RKO (cell line): ENCODE results near the gene DPF3.

Experiments used
- DNase-seq: peaks from one replicate; pipeline ENCODE4 v3.0.0-alpha.2; 2016; ENCODE audit warnings: low spot score

Gene DPF3

GRCh38 chr14:72893636-72894322 lies at the start of gene DPF3:
TSS of gene DPF3 (minus strand) at chr14:72894101. CDS start at chr14:72894088, 13 bp downstream.
- peak; percentile 97 for DNase-seq

GRCh38 chr14:72942934-72943333 lies 49.0 kb upstream of the DPF3 start:
- DNase-seq, result no peak

GRCh38 chr14:72941286-72941985 lies 47.5 kb upstream of the DPF3 start:
- DNase-seq, result no peak

GRCh38 chr14:72939630-72940029 lies 45.7 kb upstream of the DPF3 start:
- no peak for DNase-seq

GRCh38 chr14:72932893-72933292 lies 39.0 kb upstream of the DPF3 start:
- DNase-seq, result no peak

DNA sequence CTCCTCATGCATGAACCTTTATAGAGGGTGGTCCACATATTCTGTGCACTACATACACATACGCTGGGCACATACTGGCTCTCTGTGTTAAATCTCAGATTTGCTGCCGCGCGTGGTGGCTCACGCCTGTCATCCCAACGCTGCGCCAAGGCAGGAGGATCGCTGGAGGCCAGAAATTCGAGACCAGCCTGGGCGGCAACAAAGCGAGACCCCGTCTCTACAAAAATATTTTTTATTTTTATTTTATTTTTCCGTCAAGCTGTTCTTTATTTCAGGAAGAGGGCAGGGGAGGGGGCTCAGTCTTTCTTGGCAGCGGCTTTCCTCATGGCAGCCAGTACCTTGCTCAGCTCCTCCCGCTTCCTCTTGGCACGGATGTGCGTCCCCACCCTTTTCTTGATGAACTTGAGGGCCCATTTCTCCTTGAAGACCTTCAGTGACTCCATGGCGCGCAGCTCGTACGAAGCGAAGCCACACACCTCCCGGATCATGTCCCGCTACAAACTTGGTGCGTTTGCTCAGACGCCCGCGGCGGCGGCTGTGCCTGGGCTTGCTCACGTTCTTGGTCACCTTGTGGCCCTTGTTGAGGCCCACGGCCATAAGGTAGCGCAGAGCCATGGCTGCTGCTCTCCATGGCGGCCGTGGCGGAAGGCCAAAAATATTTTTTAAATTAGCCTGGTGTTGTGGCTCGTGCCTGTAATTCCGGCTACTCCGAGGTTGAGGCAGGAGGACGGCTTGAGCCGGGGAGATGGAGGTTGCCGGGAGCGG lies 35.6 kb upstream of the DPF3 start:
- no peak for DNase-seq

DNA sequence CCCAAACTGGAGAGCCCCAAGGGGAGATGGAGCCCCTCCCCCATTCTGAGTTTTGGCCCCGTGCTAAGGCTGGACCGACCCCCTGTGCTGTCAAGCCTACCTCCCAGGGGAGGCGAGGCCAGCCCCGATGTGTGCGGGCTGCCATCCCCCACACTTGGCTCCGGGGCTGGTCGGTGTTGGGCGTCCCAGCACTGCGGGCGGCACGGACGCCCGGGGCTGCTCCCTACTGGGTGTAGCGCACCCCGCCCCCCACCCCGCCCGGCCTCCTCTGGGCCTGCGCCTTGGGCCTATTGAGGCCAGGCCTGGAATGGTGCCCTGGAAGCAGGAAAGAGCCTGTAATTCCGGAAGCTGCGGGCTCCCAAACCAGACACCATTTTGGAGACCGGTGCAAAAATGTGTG lies 35.0 kb upstream of the DPF3 start:
- no peak for DNase-seq

- peak; percentile 98 for DNase-seq
Measured at GRCh38 chr14:72926292-72927028, 32.6 kb upstream of the DPF3 start, which contains the start of gene DCAF4. TSS of gene DCAF4 (plus strand) at chr14:72926464. CDS start at chr14:72937979, 11,515 bp downstream.

- no peak for DNase-seq
Measured at GRCh38 chr14:72925815-72926291, 32.0 kb upstream of the DPF3 start.

- DNase-seq, result no peak
Measured at GRCh38 chr14:72925171-72925759, 31.4 kb upstream of the DPF3 start.

GRCh38 chr14:72924337-72924736 lies 30.4 kb upstream of the DPF3 start:
- DNase-seq, result no peak

DNA sequence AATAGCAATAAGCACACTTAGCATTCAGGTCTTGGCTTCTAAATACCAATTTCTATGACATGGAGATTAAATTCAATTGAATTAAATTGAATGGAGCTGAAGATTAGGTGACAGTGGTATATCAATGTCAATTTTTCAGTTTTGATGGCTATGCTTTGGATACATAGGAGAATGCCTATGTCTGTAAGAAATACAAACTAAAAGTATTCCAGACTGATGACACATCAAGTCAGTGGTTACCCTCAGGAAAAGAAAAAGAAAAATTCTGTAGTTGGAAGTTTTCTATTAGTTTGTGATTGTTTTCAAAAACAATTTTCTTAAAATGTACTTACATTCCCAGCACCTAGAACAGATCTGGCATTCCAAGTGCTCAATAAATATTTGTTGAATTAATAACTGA lies 27.5 kb upstream of the DPF3 start:
- DNase-seq, result no peak

DNA sequence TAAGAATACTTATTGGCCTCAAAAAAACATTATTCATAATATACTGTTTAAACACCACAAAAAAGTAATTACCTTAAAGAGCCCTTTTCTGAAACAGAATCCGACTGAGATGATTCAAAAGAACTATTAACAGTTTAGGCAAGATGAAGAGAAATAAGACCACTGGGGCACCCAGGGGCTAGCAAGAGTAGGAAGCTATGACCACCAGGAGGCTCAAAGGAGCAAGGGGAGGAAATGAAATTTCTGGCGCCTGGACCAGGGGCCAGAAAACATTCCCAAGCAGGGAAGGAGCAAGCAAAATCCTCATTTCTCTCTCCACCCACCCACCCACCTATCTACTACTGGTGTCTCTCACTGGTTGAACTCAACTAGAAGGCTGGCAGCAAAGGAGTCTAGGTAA lies 26.1 kb upstream of the DPF3 start:
- DNase-seq, result no peak

DNA sequence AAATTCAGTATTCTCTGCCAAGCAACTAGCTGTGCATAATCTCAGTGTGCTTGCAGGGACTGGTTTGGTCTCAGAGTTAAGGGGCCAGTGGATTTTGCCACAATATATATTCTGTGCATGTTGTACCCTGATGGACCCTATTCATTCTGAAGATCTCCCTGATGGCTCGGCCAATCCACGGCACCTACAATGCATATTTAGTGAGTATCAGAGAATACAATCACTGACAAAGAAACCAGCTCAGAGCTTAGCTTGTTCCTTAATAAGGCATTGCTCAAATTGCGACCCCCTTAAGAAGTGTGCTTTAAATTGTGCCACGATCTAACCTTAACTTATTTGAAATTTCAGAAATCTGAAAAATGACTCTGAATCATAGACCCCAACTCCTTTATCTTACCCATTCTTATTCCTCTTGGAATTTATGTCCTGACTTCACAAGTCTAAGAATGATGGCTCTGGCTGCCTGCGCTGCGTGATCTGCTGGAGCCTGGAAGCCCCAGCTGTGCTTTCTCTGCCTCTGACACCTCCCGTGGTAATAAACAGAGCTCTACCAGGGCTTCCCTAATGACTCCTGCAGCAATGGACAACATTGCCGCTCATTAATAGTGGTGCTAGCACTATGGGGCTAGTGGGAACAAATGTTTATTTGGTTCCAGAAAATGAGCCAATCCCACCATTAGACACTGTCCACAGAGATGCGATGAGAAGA lies 23.3 kb upstream of the DPF3 start:
- no peak for DNase-seq

GRCh38 chr14:72916174-72916573 lies 22.3 kb upstream of the DPF3 start:
- no peak for DNase-seq

DNA sequence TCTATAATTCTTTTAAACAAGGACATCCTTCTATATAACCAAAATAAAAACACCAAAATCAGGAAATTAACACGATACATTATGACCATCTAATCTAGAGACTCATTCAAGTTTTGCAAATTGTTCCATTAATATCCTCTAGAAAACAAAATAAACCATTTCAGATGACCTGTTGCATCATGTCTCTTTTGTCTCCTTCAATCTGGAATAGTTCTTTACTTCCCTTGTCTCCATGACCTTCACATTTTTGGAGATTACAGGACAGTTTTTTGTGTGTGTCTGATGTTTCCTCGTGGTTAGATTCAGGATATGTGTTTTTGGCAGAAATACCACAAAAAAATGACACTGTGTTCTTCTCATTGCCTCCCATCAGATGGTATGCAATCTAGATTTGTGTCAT lies 19.9 kb upstream of the DPF3 start:
- DNase-seq, result no peak

GRCh38 chr14:72909163-72909562 lies 15.3 kb upstream of the DPF3 start:
- no peak for DNase-seq

- DNase-seq, result peak; percentile 51
Measured at GRCh38 chr14:72907886-72908285, 14.0 kb upstream of the DPF3 start.

- no peak for DNase-seq
Measured at GRCh38 chr14:72906879-72907278, 13.0 kb upstream of the DPF3 start.

GRCh38 chr14:72906316-72906715 lies 12.4 kb upstream of the DPF3 start:
- no peak for DNase-seq
